ENCODE data around the gene ARRB1. TPM values are rescaled to one million over a fixed set of nuclear protein-coding genes. Genes with fewer than 3 reads are reported as not detected.

ARRB1 gene
- total RNA-seq, 1 donor from 2014 or later, result 55.4 TPM

DNA sequence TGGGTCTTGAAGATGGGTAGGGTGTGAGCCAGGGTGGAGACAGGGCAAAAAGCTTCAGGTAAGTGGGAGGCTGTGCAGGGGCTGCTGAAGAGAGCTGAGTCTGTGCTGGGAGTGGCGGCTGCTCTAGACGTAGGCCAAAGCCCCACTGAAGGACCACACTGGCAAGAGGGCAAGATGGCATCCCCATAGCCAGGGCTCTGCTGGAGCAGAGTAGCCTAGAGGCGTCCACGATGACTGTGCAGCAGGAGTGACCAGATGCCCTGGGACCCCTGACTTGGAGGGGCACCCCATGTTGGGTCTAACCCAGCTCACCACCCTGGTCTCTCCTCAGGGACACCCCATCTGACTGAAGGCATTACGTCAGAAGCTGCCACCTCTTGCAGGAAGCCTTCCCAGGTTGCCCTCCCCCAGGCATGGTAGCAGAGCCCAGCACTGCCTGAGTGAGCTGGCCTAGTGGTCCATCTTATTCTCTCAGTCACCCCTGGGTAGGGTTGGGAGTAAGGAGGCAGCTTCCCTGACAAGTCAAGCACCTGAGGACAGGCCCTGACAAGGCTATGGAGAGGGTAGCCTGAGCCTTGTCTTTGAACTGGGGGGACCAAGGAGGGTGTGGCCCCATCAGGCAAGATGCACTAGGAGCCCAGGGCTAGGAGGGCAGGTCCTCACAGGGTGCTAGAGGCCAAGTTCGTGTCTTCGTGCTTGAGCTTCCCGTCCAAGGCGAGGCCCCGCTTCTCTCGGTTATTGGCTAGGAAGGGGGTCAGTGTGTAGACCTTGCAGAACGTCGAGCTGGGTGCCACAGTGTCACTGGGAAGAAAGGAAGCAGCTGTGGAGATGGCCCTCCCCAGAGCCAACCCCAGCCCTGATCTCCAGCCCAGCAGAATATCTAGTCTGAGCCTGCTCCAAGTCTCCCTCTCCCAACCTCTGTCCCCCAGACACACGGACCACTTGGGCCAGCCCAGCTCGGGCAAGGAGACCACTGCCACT lies 77.8 kb downstream of the ARRB1 start:
- DNase-seq, result no peak

GRCh38 chr11:75272821-75273301 lies 78.6 kb downstream of the ARRB1 start:
- DNase-seq, result no peak

GRCh38 chr11:75272391-75272790 lies 79.1 kb downstream of the ARRB1 start:
- DNase-seq, result no peak

DNA sequence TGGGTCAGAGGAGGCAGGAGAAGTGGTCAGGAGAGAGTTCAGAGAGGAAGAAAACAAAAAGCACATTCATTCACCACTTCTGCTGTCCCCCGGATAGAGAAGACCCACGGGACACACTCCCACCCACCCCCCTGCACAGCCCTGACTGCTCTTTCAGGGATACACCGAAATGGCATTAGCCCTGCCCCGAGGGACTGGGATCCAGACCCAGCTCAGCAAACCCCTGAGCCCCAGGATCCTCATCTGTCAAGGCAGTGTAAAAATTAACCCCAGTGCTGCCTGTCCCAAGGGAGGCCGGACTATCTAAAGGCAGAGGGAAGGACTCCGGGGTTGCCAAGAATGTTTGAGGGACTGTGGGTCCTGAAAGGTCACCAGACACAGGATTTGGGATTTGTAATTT lies 79.7 kb downstream of the ARRB1 start:
- DNase-seq, result no peak

GRCh38 chr11:75270896-75271418 lies 80.5 kb downstream of the ARRB1 start:
- no peak for DNase-seq

GRCh38 chr11:75269896-75270295 lies 81.6 kb downstream of the ARRB1 start:
- DNase-seq, result no peak

- no peak for DNase-seq
Observed at GRCh38 chr11:75269367-75269660, 82.1 kb downstream of the ARRB1 start.

DNA sequence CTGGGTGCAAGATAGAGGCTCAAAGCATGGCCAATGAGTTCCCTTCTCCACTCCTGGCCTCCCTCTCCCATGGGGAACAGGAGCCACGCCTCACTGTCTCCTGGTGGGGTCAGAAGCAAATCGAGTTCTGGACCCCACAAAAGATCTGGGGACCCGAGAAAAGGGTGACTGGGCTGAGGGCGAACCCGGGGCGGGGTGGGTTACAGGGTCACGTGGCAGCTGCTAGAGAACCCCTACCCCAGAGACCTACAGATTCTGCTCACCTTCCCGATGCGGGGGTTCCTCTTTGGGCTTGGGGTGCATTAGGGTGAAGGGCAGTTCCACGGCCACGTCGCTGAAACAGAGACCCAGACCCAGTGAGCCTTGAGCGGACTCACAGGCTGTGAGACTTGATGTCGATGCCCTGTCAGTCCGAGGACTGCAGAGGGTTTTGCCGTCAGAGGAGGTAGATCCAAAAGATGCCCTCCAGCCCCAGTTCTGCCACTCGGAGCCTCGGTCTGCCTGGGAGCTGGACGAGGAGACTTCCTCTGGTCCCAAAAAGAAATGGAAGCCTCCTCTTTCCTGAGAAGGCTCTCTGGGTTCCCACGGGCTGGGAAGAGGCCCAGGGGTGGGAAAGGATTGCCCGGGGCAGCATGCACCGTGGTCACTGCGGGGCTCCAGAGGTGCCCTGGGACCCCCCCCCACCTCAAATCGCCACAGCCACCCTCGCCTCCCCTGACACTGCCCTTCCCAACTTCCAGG lies 82.7 kb downstream of the ARRB1 start:
- DNase-seq, result no peak

DNA sequence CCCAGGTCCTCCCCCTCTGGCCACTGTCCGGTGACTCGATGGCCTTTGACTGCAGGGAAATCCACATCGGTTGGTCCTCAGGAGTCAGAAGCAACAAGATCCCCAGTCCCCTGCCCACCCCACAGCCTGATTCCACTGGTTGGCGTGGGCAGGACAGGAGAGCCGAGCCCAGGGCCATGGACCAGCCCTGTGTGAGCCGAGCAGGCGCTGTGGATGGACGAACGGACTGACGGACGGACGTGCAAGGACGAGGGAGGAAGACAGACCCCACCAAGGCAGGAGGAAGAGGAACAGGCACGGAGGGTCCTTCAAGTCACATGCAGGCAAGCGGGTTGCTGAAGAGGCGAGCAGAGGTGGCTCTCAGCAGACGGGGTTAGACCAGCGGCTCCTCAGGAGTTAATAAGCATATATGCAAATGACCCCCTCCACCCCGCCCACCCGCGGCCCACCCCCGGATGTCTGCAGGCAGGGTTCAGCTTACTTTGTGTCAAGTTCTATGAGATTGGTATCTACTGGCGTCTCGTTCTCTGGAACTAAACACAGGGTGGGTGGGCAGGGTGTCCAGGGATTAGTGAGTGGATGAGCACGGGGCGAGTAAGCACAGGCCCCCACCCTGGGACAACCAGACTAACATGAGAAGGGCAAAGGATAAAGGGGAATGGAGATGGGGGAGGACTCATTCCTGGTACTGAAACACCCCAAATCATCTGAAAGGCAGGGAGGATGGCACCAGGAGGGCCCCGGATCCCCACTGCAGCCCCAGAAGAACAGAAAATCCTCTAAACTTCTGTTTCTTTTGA lies 84.1 kb downstream of the ARRB1 start:
- DNase-seq, result no peak

DNA sequence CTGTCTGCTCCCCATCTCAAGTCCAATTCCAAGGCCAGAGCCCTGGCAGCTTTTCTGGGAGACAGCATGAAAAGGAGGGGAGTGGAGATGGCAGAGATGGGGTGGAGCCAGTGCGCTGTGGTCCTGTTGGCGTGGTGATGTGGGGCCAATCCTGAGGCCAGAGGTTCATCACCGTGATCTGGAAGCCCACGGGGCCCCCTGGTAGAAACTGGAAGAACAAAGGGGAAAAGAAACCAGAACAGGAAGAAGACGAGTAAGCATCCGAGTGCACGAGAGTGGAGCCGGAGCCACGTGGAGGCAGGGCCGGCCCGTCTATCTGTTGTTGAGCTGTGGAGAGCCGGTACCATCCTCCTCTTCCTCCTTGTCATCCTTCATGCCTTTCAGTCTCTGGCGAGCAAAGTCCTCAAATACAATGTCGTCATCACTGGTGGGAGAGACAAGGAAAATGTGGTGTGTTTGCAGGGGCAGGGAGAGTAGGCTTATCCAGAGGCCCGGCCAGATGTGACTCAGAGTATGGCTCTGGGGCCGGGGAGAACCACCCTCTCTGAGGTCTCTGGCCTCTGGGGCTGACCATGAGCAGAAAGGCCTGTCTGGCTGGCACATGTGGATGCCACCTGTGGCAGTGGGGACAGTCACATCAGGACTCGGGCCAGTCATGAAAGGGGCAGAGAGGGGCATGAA lies 85.5 kb downstream of the ARRB1 start:
- DNase-seq, result no peak

- no peak for DNase-seq
Observed at GRCh38 chr11:75264971-75265370, 86.5 kb downstream of the ARRB1 start.

DNA sequence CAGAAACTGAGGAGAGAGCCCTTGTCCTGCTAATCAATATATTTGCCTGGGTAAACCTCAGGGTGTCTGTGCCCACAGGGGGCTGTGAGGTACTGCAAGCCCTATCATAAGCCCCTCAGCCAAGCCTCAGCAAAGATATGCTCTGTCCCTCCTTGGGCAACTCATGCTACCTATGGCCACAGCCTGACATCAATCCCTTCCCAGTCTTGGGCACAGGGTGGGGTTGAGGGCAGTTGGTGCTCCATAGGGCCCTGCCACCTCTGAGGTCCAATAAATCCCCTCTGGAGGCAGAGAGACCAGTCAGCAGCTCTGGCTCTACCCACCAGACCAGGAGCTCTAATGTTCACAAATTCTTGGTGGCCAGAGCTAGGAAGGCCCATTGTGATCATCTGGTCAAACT lies 87.1 kb downstream of the ARRB1 start:
- no peak for DNase-seq

DNA sequence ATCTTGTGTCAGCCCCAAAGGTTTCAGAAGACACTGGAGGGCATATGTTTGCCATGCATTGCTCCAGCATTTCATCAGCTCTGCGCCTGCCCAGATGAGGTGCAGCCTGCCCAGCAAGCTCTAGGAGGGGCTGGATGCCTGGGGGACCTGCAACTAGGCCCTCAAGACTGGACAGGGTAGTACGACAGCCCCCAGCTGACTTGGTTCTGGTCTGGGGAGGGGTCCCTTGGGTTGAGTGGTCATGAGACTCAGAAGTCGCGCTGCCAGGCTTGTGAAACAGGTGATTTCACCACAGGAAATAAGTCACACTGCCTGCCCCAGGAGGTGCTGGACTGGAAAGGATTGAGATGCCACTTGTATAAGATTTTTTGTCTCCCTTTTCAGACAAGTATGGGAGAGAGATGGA lies 87.5 kb downstream of the ARRB1 start:
- DNase-seq, result no peak

DNA sequence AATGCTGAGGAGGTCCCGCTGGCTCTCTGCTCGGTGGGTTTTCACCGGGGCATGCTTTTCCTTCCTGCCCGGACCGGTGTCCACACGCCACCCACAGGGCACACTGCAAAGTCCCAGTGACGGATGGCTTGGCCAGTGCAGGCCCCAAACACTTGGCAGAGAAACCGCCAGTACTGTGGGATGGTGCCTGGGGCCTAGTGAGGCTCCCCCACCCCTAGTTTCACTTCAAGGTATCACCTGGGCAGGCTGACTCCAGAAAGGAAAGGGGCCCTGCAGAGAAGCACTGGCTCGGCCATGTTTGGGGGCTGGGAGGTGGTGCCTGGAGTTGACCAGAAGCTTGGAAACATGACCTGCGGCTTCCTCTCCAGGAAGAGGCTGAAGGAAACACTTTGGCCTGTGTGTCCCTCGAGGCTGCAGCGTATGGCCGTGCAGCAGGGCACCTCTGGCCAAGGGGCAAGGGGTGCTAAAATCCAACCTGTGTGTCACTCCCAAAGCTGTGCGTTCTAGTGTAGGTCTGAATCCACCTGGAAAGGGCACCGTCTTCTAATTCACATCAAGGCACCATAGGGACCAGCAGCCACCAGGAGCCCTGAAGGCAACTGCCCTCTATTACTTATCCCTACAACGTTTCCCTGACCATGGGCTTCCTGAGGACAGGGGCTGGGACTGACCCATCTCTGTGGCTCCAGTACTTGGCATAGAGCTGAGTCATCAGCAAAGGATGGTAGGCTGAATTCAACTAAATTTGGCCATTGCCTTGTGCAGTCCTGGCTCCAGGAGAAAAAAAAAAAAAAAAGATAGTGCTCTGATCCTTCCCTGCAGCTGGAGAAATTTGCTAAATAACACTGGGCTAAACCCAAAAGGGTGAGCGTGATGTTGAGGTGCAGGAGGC lies 88.3 kb downstream of the ARRB1 start:
- DNase-seq, result no peak

GRCh38 chr11:75262436-75262835 lies 89.0 kb downstream of the ARRB1 start:
- no peak for DNase-seq

DNA sequence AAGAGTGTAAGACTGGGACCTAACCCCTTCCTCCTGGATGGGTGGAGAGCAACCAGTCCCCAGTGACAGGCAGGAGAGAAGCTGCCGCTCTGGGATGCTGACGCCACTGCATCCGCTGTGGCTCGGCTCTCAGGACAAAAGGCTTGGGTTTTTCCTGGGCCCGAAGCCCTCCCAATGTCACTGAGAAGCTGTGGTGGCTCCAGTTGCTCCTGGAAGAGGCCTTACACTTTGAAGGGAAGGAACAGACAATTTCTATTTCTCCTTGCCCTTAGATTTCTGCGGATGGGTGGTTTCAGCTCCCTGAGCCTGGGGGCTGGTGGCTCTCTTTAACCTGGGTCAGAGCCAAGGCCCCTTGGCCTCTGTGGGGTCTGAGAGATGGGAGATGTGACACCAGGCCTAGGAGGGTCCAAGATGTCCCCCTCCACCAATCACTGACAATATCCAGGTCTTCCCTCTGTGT lies 89.5 kb downstream of the ARRB1 start:
- no peak for DNase-seq

GRCh38 chr11:75260396-75261170 lies 90.9 kb downstream of the ARRB1 start:
- no peak for DNase-seq

GRCh38 chr11:75254326-75254725 lies 97.1 kb downstream of the ARRB1 start:
- no peak for DNase-seq

GRCh38 chr11:75249704-75250103 lies 101.8 kb downstream of the ARRB1 start:
- no peak for DNase-seq

GRCh38 chr11:75248924-75249256 lies 102.6 kb downstream of the ARRB1 start:
- DNase-seq, result no peak

Measured in occipital lobe (tissue), 2 donors.